GM12891 (cell line): ENCODE data around the gene NKAIN2.

Experiments
- POLR2A ChIP-seq: IDR thresholded peaks from 2 replicates; pipeline ENCODE4 v1.6.1; 2011; ENCODE audit warnings: low read depth, low read length, control low read depth
- SPI1 ChIP-seq: IDR thresholded peaks from 2 replicates; pipeline ENCODE4 v1.6.1; 2011; ENCODE audit warnings: low read depth, low read length, control low read depth

- TF ChIP-seq POLR2A: no peak
- TF ChIP-seq SPI1: no peak
Observed at GRCh38 chr6:124633655-124634054, 830.0 kb downstream of the NKAIN2 start.
